Ovary (tissue), 9 donors: ENCODE results near the gene HAPSTR1. TPM values are rescaled to one million over a fixed set of nuclear protein-coding genes. Genes with fewer than 3 reads are reported as not detected.

ENCODE experiments used
- DNase-seq, 5 donors: peaks; one replicate each; pipeline ENCODE4 v3.0.0-alpha.2; 2019 to 2020
- H3K27ac ChIP-seq, 2 donors: fragments of 200-600 bp; one replicate each; pipeline versions ENCODE4 v1.5.1 to v1.8.0; 2019 to 2022
- H3K27me3 ChIP-seq: fragments of 200-600 bp; one replicate; pipeline ENCODE4 v1.8.0; 2022
- H3K36me3 ChIP-seq: fragments of 200-600 bp; sonication (generic); one replicate; pipeline ENCODE4 v1.5.1; 2019
- H3K4me1 ChIP-seq: one replicate; pipeline ENCODE4 v1.8.1; 2013; ENCODE audit warnings: mild to moderate bottlenecking, moderate library complexity; ENCODE audit not compliant: insufficient read depth
- H3K4me3 ChIP-seq: fragments of 200-600 bp; sonication (generic); one replicate; pipeline ENCODE4 v1.5.1; 2017
- H3K9me3 ChIP-seq, 2 donors: fragments of 200-600 bp in 1 of 2; sonication (generic) in 1 of 2; one replicate each; pipeline versions ENCODE4 v1.5.1 to v1.8.1; 2013 to 2019; ENCODE audit warnings: mild to moderate bottlenecking in 1 of 2, moderate library complexity in 1 of 2
- CTCF ChIP-seq, 3 donors: fragments of 450-650 bp in 2 of 3; fragments of 200-600 bp in 1 of 3; IDR thresholded peaks; one replicate each; pipeline versions ENCODE4 v1.5.1 to v1.8.0; 2016 to 2022; ENCODE audit warnings: antibody characterized with exemption in 3 of 3, mild to moderate bottlenecking in 1 of 3
- EP300 ChIP-seq: sonication (generic); formaldehyde crosslinking; IDR thresholded peaks from one replicate; pipeline ENCODE4 v1.6.1; 2017; ENCODE audit warnings: antibody characterized with exemption
- POLR2A ChIP-seq: fragments of 450-650 bp; IDR thresholded peaks from one replicate; pipeline ENCODE4 v1.6.1; 2017; ENCODE audit warnings: antibody characterized with exemption, mild to moderate bottlenecking, moderate library complexity
- WGBS, 3 donors: extraction: QIAGEN DNeasy Blood & Tissue Kit in 1 of 3; methylation state at CpG; one replicate each; pipeline versions ENCODE4 v1.1.5 to v1.1.7; 2013 to 2017; 5-methylcytosine and 5-hydroxymethylcytosine counted together
- intact Hi-C, 4 donors: fragments of 100-400 bp; cut with DNase I; formaldehyde crosslinking; loops; one replicate each; pipeline versions ENCODE4 v1.11.0 to v1.15.1; 2022 to 2023
- polyA plus RNA-seq, 2 donors: library from polyadenylated mRNA; stranded (reverse); fragments of 200-250 nt in 1 of 2; fragments of 350-450 nt in 1 of 2; fragmentation: Illumina TruSeq in 1 of 2; extraction: RNeasy Lipid Tissue Mini Kit (QIAGEN cat#74804) in 1 of 2; gene quantifications; one replicate each; pipeline ENCODE4 v1.2.3, GENCODE V29; 2013 to 2014
- total RNA-seq, 7 donors: library from RNA; depleted of rRNA in 2 of 7; stranded (reverse); fragments of >200 nt in 2 of 7; fragmentation: NEBNext Ultra II Directional in 3 of 7; extraction: Animal tissue kit (Norgen Biotek cat#: 25700) in 3 of 7; gene quantifications; one replicate each; pipeline versions ENCODE4 v1.1.0 to v1.2.4, GENCODE V29; 2016 to 2023
- donor health status: DM: no; HTN: no; CAD: no; lungs with moderate emphysema.
- donor health status: DM: no; HTN: no; CAD: no.
- donor health status: Bipolar disorder and iron deficiency.
- donor health status: DM: yes; HTN: yes; CAD: no.
- donor health status: DM: no; HTN: no; CAD: no.
- donor health status: DM: yes; HTN: yes; CAD: no.

HAPSTR1 gene
- total and polyA plus RNA-seq, 9 donors: 15.7 to 76.1 (median 48.0) TPM

GRCh38 chr16:9055661-9056060 lies 35.8 kb upstream of the HAPSTR1 start:
- Histone ChIP-seq H3K27me3 (no peaks in the 10 kb centered on the region), H3K4me3 (no peak overlapping the region), H3K27ac (no peak overlapping the region), H3K36me3 (no peaks in the 10 kb centered on the region), H3K9me3 (no peaks in the 10 kb centered on the region), H3K4me1 (no peaks in the 10 kb centered on the region)
- no peak for TF ChIP-seq POLR2A
- TF ChIP-seq EP300: no peak
- TF ChIP-seq CTCF (IDR thresholded peaks at IDR 0.05): no peak
- DNase-seq: no peak
- WGBS, 3 donors: 39 to 65% (median 59%) methylated on average over 2 of the region's 2 CpGs
- intact Hi-C loops: no loop called here

- Histone ChIP-seq H3K4me3 (no peak overlapping the region), H3K36me3 (no peaks in the 10 kb centered on the region), H3K4me1 (no peaks in the 10 kb centered on the region), H3K9me3 (no peaks in the 10 kb centered on the region), H3K27ac (no peak overlapping the region), H3K27me3 (no peaks in the 10 kb centered on the region)
- no peak for TF ChIP-seq EP300
- TF ChIP-seq CTCF (IDR thresholded peaks at IDR 0.05): no peak
- no peak for TF ChIP-seq POLR2A
- no peak for DNase-seq
- intact Hi-C loops: no loop called here
- WGBS, 3 donors: 80 to 84% (median 81%) methylated on average over 9 of the region's 9 CpGs
Observed at GRCh38 chr16:9056061-9056460, 35.4 kb upstream of the HAPSTR1 start.

- intact Hi-C loops: no loop called here
- Histone ChIP-seq H3K4me1 (no peaks in the 10 kb centered on the region), H3K9me3 (no peaks in the 10 kb centered on the region), H3K27ac (no peak overlapping the region), H3K36me3 (no peaks in the 10 kb centered on the region), H3K4me3 (no peak overlapping the region), H3K27me3 (no peaks in the 10 kb centered on the region)
- DNase-seq: no peak
- no peak for TF ChIP-seq CTCF (IDR thresholded peaks at IDR 0.05)
- no peak for TF ChIP-seq EP300
- TF ChIP-seq POLR2A: no peak
- 90 to 91% (median 91%) methylated on average over 9 of the region's 9 CpGs for WGBS, 3 donors
Observed at GRCh38 chr16:9058211-9058610, 33.2 kb upstream of the HAPSTR1 start.

- Histone ChIP-seq H3K4me1 (no peaks in the 10 kb centered on the region), H3K9me3 (no peaks in the 10 kb centered on the region), H3K27ac (no peak overlapping the region), H3K4me3 (no peak overlapping the region), H3K36me3 (no peaks in the 10 kb centered on the region), H3K27me3 (no peaks in the 10 kb centered on the region)
- no peak for DNase-seq
- intact Hi-C loops: no loop called here
- TF ChIP-seq EP300: no peak
- TF ChIP-seq CTCF (IDR thresholded peaks at IDR 0.05): no peak
- no peak for TF ChIP-seq POLR2A
Observed at GRCh38 chr16:9060225-9060624, 31.2 kb upstream of the HAPSTR1 start.

GRCh38 chr16:9061358-9061813 lies 30.1 kb upstream of the HAPSTR1 start:
- no peak for DNase-seq
- 13 to 18% (median 13%) methylated on average over 4 of the region's 4 CpGs for WGBS, 3 donors
- Histone ChIP-seq H3K4me1 (no peaks in the 10 kb centered on the region), H3K27me3 (no peaks in the 10 kb centered on the region), H3K9me3 (no peaks in the 10 kb centered on the region), H3K27ac (no peak overlapping the region), H3K36me3 (no peaks in the 10 kb centered on the region), H3K4me3 (no peak overlapping the region)
- TF ChIP-seq EP300 (no peak), POLR2A (no peak), CTCF (IDR thresholded peaks at IDR 0.05) (no peak)
- intact Hi-C loops: no loop called here
